ENCODE data around the gene SPTY2D1.
"Not testable (repeated sequence)": the region's sequence is repeated elsewhere in the genome, so short reads cannot be mapped to it uniquely, and the experiment has no call there.

Gene SPTY2D1

GRCh38 chr11:18612394-18612793 lies 21.7 kb downstream of the SPTY2D1 start:
- TF ChIP-seq, protein P1, sequence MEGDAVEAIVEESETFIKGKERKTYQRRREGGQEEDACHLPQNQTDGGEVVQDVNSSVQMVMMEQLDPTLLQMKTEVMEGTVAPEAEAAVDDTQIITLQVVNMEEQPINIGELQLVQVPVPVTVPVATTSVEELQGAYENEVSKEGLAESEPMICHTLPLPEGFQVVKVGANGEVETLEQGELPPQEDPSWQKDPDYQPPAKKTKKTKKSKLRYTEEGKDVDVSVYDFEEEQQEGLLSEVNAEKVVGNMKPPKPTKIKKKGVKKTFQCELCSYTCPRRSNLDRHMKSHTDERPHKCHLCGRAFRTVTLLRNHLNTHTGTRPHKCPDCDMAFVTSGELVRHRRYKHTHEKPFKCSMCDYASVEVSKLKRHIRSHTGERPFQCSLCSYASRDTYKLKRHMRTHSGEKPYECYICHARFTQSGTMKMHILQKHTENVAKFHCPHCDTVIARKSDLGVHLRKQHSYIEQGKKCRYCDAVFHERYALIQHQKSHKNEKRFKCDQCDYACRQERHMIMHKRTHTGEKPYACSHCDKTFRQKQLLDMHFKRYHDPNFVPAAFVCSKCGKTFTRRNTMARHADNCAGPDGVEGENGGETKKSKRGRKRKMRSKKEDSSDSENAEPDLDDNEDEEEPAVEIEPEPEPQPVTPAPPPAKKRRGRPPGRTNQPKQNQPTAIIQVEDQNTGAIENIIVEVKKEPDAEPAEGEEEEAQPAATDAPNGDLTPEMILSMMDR (conservative IDR thresholded peaks at IDR 0.05), result no peak
- no peak for TF ChIP-seq ZFX (IDR thresholded peaks at IDR 0.05)

DNA sequence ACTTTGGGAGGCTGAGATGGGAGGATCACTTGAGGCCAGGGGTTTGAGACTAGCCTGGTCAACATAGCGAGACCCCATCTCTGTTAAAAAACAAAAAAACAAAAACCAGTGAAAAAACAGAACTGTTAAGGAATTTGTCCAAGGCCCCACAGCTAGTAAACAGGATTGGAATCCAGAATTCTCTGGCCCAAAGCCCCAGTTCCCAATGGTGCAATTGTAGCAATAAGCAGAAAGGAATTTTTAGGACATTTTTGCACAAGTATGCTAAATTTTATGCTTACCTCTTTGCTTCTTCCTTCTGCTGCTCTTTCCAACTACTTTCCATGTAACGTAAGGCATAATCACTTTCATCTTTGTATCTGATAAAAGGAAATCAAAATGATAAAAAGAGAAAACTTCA lies 22.9 kb downstream of the SPTY2D1 start:
- H3K27ac ChIP-seq, result no peak overlapping the region
- TF ChIP-seq, protein P1 (conservative IDR thresholded peaks at IDR 0.05), result no peak
- no peak for TF ChIP-seq ZFX (IDR thresholded peaks at IDR 0.05)

More at GRCh38 chr11:18612394-18612793, 21.7 kb downstream of the SPTY2D1 start:
- H3K27ac ChIP-seq, result no peak overlapping the region

GRCh38 chr11:18608376-18608775 lies 25.8 kb downstream of the SPTY2D1 start:
- H3K27ac ChIP-seq, result no peak overlapping the region
- TF ChIP-seq, protein P1 (conservative IDR thresholded peaks at IDR 0.05), result no peak
- TF ChIP-seq ZFX (IDR thresholded peaks at IDR 0.05), result no peak

DNA sequence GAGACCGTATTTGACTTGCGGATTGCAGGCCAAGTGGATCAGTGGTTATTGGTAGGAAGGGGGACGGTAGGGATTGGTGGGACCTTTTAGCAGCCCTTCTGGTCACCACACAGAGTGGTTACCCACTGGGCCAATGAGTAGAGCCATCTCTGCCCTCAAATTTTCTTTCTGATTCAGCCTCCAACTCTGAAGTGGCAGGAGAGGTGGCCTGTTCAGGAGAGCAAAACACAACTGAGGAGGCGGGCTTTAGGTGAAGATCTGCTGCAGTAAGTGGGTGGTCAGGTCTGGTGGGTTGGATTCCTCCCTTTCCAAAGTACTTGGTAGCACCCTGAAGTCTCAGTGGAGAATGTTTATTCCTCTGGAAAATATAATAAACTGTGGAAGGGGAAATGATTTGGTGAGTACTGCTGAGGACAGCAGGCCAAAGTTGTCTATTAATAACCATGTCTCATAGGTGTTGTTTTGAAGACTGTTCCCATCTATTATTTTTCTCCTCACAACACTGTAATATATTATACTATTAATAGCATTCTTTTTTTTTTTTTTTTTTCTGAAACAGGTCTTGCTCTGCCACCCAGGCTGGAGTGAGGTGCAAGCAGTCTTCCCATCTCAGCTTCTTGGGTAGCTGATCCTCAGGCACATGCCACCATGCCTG lies 33.1 kb downstream of the SPTY2D1 start:
- no peak overlapping the region for H3K27ac ChIP-seq
- no peak for TF ChIP-seq ZFX (IDR thresholded peaks at IDR 0.05)
- TF ChIP-seq, protein P1 (conservative IDR thresholded peaks at IDR 0.05), result no peak

- TF ChIP-seq, protein P1 (conservative IDR thresholded peaks at IDR 0.05), result no peak
- TF ChIP-seq ZFX (IDR thresholded peaks at IDR 0.05), result no peak
- no peak within 1 kb of the TSS for H3K27ac ChIP-seq
These were observed 34.4 kb downstream of the SPTY2D1 start, which contains the start of gene MISFA for GRCh38 chr11:18599739-18600230. MISFA (plus strand) TSS chr11:18599789; CDS start chr11:18599929, 140 bp downstream.

- H3K27ac ChIP-seq, result no peak overlapping the region
- TF ChIP-seq ZFX (IDR thresholded peaks at IDR 0.05), result no peak
- TF ChIP-seq, protein P1 (conservative IDR thresholded peaks at IDR 0.05), result no peak
These were observed 39.0 kb downstream of the SPTY2D1 start for GRCh38 chr11:18594999-18595749.

- H3K27ac ChIP-seq, result not testable (repeated sequence)
These were observed 40.1 kb downstream of the SPTY2D1 start for GRCh38 chr11:18594088-18594487.

Data from C4-2B (cell line).